NCI-H82 (cell line): ENCODE results near the gene DBI.

Experiments
- DNase-seq: peaks from one replicate; lab custom pipeline; 2025; lab: John Stamatoyannopoulos, UW

Gene DBI

DNA sequence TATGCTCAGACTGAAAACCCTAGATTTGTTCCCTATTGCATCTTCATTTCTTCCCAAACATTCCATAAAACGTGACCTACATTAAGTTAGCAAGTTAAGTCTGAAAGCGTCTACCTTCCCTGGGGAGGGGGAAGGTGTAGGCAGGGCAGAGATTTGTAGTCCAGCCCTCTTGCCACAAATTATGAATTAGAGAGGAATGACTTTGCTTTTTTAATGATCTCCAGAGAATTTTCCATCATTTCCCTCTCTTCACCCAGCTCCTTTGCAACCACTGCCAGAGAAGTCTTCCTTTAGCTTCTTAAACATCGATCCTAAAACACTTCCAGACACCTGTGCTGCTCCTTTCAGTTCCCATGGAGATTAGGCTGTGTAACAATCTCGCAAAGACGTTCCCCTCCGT, 1.3 kb upstream of the DBI start:
- no peak for DNase-seq

DNA sequence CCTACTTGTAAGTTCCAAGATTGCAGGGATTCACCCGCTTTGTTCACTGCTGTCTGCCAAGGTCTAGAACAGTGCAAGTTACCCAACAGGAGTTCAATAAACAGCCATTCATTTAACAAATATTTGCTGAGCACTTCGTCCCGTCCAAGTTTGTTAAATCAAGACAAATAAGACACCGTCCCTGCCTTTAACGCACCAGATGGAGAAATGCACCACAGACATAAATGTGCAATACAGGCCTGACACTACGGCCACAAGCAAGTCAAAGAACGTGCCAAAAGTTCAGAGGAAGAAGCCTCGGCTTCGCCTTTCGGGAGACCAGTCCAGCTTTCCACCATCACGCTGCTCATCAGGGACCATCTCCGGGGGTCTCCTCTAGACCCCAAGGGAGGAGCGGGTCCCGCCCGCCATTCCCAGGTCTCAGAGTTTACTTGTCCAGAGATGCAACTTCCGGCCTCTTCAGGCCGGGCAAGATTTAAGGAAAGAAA, 572 bp upstream of the DBI start:
- peak; percentile 61 for DNase-seq

DNA sequence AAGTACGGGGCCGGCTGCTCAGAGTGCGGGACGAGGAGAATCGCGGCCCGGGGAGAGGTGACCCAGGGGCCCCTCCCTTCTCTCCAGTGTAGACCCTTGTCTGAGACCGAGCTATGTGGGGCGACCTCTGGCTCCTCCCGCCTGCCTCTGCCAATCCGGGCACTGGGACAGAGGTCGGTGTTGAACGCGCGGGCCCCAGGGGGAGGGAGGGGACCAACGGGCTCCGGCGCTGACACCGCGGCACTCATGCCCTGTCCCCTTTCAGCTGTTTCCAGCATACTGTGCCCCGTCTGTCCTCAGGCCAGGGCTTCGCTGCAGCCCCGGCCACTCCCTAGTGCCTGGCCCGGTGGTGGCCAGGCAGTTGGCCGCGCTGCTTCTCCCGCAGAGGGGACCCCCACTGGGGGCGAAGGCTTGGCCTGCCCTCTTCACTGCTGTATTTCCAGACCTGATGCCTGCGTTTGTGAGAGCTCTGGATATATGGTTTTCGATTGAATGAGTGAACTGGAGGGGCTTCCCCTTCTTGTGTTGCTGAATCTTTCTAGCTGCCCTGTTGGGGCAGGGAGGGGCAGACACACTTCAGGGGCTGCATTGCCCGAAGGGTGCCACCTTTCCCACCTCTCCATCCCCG, 809 bp downstream of the DBI start:
- peak; percentile 79 for DNase-seq

DNA sequence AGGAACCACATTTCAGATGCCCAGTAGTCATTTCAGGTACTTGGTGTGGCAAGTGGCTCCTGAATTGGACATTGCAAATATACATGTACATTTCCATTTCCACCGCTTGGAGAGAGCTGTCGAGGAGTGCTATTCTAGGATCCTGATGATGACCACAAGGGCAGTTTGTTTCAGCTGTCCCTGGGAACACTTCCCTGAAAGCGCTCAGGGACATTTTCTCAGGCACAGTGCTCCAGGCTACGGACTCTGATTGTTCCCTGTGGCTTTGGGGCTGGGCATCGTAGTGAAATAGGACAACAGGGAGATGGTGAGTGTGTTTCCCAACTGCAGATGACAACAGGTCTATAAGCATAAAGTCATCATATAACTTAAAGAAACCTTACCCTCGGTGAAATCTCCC, 3.1 kb downstream of the DBI start:
- DNase-seq = no peak

DNA sequence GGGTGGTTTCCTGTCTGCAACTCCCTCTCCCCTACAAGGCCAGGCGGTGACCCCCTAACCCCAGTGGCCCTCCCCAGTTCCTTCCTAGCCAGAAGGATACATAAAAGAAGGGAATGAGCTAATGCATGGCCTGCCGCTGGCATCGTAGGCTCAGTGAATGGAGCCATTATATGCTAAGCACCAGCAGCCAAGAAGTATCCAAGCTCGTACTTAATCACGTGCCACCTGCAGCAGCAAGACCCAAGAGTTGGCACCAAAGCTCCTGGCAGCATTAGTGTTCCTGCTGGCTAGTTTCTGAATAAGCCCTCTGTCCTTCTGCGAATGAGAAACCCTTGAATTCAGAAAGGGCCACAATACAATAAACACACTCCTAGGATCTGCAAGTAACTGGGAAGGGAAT, 4.3 kb downstream of the DBI start:
- DNase-seq = no peak

DNA sequence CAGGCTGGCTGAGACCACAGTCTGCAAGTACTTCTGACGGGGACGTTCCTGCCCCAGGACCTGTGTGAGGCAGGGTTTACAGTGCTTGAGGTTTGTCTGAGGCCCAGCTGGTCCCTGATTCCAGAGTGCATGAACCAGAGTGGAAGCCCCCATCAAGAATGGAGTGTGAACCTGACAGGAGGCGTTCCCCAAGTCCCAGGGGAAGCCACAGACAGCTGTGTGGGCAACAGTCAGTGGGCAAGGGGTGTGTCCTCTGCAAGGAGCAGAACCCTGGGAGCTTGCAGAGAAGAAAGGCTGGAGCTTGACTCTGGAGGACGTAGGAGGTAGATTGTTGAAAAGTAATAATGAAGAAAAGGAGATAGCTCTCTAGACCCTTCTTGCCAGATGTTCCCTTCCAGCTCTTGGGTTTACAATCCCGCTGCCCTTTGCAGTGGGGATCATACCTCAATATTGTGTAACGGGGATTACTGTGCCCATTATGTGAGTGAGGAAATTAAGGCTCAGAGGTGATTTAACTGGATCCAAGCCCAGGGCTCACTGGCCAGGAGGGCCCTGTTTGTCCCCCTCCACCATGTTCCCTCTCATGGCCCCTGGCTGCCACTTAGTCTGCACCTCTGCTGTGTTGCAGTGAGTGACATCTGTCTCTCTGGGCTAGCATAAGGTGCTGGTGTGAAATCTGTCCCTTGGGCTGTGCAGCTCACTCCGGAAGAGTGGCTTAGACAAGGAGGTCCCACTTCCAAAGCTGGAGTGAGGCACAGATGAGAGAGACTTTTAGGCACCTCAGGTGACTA, 6.2 kb downstream of the DBI start:
- DNase-seq = peak; percentile 50

DNA sequence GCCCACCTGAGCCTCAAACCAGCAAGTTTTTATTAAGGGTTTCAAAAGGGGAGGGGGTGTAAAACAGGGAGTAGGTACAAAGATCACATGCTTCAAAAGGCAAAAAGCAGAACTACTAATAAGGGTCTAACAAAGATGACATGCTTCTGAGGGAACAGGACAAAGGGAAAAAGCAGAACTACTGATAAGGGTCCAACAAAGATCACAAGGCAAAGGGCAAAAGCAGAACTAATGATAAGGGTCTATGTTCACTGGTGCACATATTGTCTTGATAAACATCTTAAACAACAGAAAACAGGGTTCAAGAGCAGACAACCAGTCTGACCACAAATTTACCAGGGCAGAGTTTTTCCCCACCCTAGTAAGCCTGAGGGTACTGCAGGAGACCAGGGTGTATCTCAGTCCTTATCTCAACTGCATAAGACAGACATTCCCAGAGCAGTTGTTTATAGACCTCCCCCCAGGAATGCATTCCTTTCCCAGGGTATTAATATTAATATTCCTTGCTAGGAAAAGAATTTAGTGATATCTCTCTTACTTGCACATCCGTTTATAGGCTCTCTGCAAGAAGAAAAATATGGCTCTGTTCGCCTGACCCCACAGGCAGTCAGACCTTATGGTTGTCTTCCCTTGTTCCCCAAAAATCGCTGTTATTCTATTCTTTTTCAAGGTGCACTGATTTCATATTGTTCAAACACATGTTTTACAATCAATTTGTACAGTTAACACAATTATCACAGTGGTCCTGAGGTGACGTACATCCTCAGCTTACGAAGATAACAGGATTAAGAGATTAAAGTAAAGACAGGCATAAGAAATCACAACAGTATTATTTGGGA, 7.3 kb downstream of the DBI start:
- DNase-seq = peak; percentile 47

DNA sequence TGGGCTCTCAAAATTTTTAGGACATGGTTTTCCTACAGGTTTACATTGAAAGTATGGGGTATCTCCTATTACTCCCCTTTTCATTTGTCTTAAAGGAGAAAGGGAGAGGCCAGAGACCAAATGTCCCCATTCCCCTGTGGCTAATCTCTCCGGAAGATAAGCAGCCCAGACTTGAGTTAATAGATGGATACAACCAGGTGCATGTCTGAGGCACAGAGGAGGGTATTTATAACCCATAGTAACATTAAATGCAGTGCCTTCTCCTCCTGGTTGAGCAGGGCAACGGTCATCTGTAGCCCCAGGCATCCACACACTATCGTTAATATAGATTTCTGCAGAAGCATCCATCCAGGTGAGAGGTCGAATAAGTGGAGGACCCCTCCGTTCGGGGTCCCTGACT, 9.6 kb downstream of the DBI start:
- DNase-seq = peak; percentile 61

DNA sequence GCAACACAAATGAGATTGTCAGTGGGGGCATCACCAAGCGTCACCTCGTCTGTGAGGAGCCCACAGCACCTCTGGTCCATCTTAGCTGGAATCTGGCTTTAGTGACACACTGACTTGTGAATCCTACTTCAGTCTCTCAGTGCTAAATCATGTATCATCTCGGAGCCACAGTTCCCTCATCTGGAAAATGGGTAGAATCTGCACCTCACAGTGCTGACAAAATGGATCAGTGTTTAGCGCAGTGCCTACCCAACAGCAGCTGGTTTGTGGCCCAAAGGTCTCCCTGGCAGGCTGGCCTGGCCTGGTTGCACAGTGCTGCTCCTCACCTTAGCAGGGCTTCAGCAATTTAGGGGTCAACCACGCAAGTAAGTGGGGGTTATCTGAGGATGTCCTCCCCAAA, 10.0 kb downstream of the DBI start:
- DNase-seq = no peak

DNA sequence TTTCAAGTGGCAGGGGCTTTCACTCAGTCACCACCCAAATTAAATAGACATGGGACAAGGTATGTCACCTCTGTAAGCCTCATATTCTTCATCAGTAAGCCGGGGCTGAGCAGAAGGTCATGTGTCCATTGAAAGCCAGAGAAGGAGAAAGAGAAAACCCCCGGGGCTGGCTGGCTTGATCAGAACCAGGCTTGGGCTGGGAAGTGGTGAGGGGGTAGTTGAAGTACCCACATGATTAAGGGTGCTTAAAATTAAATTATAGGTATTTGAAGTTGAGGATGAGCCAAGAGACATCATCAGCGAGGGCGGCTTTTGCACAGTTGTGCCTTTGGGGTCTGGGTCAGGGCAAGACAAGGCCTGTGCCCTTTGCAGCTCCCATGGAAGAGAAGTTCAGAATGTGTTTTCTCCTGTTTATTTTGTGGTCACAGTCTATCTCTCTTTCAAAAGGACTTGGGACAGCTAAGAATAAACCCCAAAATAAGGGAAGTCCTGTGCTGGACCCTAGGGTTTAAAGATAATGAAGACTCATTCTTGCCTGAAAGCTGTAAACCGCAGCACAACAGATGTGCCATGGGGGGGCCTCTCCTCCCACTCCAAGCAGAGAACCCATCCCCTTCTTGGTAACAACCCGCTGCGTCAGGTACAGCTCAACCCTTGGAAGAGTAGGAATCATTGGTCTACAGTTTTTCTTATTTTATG, 10.7 kb downstream of the DBI start:
- peak; percentile 73 for DNase-seq

DNA sequence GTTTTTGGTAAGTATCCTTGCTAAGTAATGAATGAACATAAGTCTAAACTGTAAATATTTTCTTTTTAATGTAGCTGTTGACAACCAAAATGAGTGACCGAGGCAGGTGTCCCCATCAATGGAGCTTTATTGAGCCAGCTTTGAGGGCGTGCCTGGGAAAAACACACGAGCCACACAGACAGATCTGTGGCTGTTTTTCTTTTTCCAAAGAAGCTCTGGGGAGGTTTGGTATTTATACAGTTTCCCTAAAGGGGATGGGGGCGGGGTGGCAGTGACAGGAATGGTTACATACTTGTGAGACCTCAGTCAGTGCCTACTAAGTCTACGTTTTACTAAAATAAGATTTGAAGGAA, 11.2 kb downstream of the DBI start:
- DNase-seq = peak; percentile 89

DNA sequence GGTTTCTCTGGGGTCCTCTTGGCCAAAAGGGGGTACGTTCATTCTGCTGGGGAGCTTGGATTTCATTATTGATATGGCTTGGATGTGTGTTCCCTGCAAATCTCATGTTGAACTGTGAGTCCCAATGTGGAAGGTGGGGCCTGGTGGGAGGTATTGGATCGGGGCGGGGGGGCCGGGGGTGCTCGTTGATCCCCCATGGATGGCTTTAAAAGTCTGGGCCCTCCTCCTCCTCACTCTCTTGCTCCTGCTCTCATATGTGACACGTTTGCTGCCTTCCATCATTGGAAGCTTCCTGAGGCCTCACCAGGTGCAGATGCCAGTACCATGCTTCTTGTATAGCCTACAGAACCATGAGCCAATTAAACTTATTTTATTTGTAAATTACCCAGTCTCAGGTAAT, 11.8 kb downstream of the DBI start:
- no peak for DNase-seq

DNA sequence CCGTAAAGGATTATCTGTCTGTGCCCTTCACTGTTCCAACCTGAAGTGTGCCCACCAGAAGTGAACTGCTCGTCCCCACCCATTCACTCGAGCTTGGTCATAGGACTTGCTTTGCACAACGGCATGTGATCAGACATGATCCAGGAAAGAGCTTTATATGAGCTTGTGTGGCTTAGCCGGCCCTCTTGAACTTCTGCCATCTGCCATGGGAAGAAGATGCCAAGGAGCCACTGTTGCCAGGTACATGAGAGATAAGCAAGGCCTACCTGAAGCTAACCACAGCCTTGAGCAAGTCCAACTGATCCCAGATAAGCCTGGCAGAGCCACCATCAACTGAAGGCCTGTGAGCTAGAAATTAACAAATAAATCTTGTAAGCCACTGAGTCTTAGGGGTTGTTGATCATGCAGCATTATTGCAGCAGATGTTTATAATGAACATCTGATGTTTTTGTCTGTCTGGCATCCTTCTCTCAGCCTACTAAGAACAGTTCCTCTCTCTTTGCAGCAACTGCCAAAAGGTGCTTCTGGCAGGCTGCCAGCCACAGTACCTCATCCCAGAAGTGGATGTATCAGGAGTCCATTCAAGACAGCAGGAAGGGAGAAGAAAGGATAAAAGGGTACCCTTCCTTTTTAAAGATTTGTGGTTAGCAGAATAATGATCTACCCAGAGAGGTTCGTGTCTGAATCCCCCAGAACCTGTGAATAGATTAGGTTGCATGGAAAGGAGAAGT, 16.8 kb downstream of the DBI start:
- peak; percentile 97 for DNase-seq

DNA sequence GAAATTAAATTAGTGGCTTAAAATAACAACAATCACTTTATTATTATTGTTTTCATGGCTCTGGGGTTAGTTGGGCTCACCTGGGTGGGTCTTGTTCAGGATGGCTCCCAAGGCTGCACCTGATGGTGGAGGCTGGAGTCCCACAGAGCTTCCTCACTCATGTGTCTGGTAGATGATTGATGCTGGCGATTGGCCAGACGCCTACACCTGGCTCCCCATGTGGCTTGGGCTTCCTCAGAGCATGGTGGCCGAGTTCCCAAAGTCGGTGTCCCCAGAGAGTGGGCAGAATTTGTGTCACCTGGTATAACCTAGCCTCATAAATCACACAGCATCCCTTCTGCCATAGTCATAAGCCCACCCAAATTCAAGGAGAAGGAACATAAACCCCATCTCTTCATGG, 18.2 kb downstream of the DBI start:
- DNase-seq = peak; percentile 9

DNA sequence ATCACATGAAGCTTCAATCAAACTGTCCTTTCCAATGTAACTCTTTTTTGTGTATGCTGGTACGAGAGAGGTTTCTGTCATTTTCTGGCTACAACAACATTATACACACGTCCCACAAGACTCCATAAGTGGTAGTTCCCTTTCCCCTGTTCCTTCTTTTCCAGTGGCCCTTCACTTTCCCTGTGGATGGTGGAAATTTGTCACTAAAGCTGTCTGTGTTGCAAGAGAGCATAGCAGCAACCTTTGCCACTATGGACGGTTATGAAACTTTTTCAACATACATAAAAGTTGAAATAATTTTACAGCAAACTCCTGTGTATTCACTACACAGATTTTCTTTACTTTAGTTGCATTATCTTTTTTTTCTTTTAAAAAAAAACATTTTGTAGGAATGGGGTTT, 18.7 kb downstream of the DBI start:
- DNase-seq = no peak

DNA sequence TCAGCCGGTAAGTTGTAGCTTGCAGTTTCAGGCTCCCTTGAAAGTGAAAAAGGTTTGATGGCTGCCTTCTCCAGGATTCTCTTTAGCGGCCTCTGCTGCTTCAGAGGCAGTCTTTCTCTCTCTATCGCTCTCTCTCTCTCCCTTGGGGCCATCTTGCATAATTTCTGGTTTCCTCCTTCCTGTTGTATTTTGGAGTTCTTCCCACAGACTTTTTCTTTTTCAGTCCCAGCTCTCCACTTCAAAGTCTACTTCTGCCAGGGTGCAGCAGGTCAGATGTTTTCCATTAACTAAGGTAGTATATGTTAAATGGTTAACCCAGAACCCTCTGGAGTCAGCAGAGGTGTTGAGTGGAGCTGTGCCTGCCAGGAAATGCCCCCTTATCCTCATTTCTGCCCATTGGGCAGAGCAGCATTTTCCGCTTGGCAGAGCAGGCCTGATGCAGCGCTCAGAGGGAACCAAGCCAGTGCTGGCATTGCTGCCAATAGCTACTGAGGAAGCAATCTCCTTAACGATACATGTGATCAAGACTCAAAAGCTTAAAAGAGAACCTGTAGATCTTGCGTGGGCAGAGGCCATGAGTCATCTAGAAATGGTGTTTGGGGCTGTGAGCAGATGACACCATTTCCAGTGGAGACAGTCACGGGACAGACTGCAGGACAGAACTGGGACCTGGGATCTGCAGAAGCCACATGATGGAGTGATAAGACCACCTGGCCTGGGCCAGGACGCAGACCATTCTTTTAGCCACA, 20.8 kb downstream of the DBI start:
- DNase-seq = no peak

DNA sequence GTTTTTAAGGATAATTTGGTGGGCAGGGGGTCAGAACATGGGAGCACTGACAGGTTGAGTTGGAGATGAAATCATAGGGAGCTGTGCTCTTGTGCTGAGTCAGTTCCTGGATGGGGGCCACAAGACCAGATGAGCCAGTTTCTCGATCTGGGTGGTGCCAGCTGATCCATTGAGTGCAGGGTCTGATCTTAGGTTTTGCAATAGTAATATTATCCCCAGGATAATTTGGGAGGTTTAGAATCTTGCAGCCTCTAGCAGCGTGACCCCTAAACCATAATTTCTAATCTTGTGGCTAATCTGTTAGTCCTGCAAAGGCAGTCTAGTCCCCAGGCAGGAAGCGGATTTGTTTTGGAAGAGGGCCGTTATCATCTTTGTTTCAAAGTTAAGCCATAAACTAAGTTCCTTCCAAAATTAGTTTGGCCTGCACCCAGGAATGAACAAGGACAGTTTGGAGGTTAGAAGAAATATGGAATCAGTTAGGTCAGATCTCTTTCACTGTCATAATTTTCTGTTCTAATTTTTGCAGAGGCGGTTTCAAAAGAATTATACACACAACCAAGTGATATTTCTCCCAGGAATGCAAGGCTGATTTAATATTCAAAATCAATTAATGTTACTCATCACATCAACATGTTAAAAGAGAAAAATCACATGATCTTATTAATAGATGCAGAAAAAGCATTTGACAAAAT, 23.0 kb downstream of the DBI start:
- peak; percentile 35 for DNase-seq

DNA sequence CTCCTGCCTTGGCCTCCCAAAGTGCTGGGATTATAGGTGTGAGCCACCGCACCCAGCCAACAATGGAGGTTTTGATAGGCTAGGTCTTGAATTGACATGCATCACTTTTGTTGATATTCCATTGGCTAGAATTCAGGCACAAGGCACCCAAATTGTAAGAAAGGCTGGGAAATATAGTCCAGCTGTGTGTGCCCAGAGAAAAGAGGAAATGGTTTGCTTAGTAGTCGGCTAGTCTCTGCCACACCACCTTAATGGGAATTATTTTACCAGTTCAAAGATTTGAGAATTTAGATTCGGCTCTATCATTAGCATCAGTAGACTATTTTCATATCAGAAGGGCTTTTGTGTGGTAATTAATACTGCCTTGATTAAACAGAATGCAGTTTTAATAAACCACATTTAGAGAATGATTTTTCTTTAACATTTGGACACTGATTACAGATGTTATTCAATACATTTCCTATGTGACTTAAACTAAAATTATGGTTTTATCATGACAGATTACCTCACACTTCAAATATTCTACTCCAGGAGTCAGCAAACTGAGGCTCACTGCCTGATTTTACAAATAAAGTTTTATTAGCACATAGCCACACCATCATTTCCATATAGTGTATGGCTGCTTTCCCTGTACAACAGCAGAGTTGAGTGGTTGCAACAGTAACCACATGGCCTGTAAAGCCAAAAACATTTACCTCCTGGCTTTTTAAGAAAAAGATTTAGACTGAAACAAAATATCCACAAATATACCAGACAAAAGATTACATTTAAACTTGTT, 27.4 kb downstream of the DBI start:
- no peak for DNase-seq

DNA sequence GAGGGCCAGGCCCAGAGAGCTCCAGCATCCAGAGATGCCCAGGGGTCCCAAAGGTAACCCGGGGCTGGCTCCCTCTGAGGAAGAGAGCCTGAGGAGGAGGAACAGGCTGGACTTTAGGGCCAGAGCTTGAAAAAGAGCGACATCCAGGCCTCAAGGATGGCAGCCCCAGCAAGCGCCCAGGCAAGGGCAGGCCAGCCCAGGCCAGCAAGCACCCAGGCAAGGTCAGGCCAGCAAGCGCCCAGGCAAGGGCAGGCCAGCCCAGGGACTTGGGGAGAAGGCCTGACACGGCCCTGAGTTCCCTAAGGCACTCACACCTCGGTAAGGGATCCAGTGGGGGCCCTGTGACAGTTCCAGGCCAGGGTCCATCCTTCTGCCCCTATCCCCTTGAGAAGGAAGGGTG, 30.4 kb downstream of the DBI start:
- no peak for DNase-seq
